Activated T-cell treated with anti-CD3 and anti-CD28 coated beads, Interleukin-2, amount 50 U/mL, for 1 hour (primary cell): Measurements from ENCODE around the gene PSG4.
"Not testable (repeated sequence)": the region's sequence is repeated elsewhere in the genome, so short reads cannot be mapped to it uniquely, and the experiment has no call there.

Source experiments
- DNase-seq: peaks from one replicate; pipeline ENCODE4 v3.0.0-alpha.2; 2020

Gene PSG4

DNA sequence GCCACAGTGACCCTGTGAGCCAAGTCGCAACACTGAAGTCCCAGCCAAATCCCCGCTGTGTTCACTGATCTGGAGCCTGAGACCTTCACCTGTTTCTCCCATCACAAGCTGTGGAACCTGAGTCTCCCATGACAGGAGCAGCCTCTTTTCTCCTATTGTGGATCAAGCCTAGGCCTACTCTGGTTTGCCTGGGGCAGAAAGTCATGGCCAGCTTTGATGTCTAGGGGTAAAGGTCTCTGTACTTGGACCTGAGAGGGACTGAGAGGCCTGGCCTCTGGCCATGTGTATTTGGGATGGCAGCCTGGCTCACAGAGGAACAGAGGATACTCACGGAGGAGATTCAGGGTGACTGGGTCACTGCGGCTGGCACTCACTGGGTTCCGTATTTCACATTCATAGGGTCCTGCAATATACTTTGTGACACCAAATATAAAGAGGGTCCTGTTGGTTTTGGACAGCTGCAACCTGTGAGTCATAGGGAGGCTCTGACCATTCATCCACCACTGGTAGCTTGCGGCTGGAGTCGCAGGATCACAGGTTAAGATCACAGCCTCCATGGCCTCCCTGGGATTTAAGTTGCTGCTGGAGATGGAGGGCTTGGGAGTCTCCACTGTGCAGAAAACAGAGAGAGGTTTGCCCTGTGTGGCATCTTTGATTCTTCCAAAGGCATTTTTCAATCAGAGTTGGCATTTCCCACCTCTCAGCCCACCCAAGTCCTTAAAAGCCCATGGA lies 7.6 kb downstream of the PSG4 start:
- not testable (repeated sequence) for DNase-seq

- not testable (repeated sequence) for DNase-seq
Measured at GRCh38 chr19:43194397-43194796, 11.0 kb downstream of the PSG4 start.

- not testable (repeated sequence) for DNase-seq
Measured at GRCh38 chr19:43192381-43193155, 12.9 kb downstream of the PSG4 start.

DNA sequence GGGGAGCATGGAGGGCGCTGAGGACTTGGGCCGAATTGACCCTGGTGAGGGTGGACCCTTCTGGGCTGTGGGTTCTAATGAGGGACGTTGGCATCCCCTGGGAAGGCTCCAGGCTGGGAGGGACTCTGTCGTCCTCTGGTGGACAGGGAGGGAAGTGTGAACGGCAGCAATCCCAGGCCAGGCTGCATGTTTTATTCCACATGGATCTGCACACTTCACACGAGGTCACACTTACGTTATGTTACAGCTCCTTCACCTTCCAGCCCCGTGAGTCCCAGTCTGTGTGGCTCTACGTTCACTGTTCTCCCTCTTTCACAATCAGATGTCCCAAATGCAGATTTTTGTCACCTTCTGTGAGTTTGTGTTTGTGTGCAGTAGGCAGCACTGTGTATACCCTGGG lies 17.3 kb downstream of the PSG4 start:
- DNase-seq: not testable (repeated sequence)

DNA sequence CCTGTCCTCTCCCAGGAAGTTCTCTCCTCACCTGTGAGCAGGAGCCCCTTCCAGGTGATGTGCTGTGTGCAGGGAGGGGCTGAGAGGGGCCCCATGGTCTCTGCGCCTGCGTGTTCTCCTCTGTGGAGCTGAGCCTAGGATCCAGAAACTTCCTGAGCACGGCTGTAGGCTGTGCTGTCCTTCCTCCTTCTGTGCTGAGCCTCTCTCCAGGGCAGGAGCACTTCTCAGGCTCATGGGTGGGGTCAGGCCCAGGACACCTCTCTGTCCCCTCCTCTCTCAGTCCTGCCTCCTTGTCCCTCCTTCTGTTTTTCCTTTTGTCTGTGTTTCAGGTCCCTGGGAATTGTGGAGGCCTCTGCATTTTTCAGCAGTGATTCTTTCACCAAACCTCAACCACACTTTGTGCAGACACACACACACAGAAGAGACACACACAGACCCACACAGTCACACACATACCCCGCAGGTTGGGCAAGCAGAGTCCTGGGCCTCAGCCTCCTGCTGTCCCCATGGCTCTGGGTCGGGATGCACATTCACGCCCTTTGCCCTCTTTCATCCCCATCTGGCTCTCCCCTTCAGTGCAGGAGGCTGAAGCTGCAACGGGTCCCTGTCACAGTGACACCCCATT lies 19.0 kb downstream of the PSG4 start, which contains the start of gene PSG5:
TSS of gene PSG5 (minus strand) at position 226 of the 625 bp plus-strand sequence. CDS start at position 95, 131 bp downstream.
- DNase-seq: not testable (repeated sequence)

DNA sequence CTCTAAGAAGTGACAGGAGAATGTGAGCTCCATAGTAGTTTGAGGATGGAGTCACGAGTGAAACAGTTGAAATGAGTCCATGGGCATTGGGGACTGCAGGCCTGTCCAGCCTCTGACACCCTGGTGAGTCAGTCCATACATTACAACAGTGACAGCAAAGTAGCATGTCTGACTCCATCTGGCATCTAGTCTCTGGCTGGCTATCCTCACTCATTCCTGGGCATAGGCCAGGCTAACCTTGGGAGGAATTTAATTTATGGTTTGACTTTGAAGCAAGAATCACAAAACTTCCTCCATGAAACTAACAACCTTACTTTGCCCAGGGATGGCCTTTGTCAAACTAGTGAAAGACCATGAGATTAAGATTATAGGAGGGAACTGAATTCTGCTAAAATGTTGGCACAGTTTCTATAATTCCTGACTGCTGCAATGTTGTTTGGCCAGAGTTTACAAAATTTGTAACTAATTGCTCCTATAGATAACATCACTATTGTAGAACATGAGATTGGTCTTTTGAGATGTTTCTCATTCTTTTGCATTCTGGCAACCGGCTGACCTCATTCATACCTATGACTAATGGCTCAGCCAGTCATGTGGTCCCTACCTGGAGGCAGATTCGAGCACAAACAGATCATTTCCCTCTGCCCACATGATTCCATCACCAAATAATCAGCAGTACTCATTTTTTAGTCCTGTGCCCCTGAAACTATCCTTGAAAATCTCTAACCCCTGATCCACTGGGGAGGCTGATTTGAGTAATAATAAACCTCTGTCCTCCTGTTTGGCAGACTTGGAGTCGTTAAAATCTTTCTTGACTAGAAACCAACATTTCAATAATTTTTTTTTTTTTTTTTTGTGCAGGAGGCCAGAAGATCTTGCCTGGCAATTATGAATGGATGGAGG lies 23.3 kb downstream of the PSG4 start:
- DNase-seq: not testable (repeated sequence)

GRCh38 chr19:43179569-43180147 lies 25.8 kb downstream of the PSG4 start:
- DNase-seq: not testable (repeated sequence)

GRCh38 chr19:43178577-43178976 lies 26.9 kb downstream of the PSG4 start:
- DNase-seq: not testable (repeated sequence)

DNA sequence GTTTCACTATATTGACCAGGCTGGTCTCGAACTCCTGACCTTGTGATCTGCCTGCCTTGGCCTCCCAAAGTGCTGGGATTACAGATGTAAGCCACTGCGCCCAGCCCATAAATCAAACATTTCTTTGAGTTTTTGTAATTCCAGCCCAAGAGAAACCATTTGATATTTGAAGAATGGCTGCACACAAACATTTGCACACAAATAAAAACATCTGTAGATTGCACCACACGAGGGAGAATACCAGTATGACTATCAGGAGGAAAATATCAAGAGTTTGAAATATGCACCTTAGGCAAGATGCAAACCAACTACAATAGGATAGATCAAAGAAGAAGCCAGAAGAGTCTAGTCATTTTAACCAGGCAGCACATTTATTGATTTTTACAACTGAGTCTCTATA lies 39.5 kb downstream of the PSG4 start:
- not testable (repeated sequence) for DNase-seq

DNA sequence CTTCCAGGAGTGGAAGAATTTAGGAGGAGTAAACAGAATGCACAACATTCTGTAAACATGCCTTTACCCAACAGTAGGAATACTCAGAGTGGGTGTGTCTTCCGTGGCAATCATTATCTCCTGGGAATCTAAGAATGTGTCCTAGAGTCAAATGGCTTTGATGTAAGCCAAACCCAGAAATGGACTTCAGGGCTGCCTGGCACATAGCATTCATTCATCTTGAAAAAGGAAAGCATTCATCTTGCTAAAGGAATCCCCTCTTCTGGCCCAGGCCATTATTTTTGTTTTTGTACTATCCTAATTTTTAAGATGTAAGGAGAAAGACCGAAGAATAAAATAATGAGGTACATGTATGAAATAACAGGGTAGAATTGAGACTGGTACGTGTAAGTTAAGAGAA lies 42.3 kb downstream of the PSG4 start:
- DNase-seq: not testable (repeated sequence)

DNA sequence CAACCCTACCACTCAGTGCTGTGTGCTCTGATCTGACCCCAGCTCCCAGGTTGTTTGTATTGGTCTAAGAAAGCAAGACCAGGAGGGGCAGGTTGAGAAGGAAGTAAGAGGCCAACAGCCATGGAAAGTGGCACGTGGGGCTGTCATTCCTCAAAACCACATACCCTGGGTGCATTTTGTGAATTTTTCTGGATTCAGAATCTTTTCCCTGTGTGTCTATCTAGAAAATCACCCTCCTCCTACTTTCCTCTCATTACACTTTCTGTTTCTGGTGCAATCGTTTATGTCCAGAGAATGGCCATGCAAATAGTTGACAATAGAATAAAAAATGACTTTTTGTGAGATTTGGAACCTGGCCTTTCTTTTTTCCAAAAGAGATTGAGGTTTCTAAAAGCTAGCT lies 43.2 kb downstream of the PSG4 start:
- not testable (repeated sequence) for DNase-seq

DNA sequence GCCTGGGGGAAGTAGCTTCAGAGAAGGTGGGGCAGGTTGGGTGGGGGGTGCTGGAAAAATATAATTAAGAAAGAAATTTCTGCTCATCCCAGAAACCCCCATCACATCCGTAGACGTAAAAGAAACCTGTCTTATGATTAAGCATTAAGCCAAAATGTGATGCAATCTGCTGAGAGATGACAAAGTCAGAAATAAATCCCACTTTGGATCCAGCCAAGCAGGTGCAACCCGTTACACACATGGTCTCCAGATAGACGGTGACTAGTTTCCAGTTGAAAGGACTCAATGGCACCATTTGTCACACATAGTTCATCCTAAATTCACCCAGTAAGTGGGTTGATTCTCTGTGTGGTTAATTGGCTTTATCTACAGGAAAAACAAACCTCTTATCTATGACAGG lies 53.2 kb downstream of the PSG4 start:
- no peak for DNase-seq

DNA sequence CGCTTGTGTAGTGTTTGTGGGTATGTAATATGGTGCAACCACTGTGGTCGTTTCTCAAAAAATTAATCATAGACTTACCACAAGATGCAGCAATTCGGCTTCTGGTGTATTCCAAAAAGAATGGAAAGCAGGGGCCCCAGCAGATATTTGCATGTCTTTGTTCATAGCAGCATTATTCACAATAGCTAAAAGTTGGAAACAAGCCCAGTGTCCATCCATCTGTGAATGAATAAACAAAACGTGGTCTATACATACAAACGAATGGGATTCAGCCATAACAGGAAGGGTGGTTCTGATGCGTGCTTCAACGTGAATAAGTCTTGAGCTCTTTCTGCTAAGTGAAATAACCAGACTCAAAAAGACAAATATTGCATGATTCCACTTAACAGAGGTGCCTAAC lies 55.6 kb downstream of the PSG4 start:
- not testable (repeated sequence) for DNase-seq

GRCh38 chr19:43148233-43148632 lies 57.2 kb downstream of the PSG4 start:
- DNase-seq: no peak
